Common myeloid progenitor, CD34-positive (primary cell): Measurements from ENCODE around the gene OR11L1.

Experiments used
- CTCF ChIA-PET: fragments of 350-600 bp; sonication (Branson Sonifier 250); formaldehyde crosslinking; loops from one replicate; lab custom pipeline; 2021; ENCODE audit warnings: antibody characterized with exemption; lab: Charles Lee
- POLR2A ChIA-PET: fragments of 350-600 bp; sonication (Branson Sonifier 250); formaldehyde crosslinking; loops from one replicate; lab custom pipeline; 2021; ENCODE audit warnings: antibody characterized with exemption; lab: Charles Lee
- DNase-seq, 3 donors: peaks; one replicate each; pipeline versions ENCODE4 v3.0.0 to v3.0.0-alpha.2; 2013
- H3K27ac ChIP-seq, 2 experiments: 1 replicate in 1 of 2; 2 replicates in 1 of 2; pipeline ENCODE4 v1.7.0; 2013; ENCODE audit warnings: inconsistent platforms in 2 of 2, low read length in 2 of 2, mild to moderate bottlenecking in 2 of 2, low read depth in 1 of 2, moderate library complexity in 1 of 2; ENCODE audit not compliant: severe bottlenecking in 2 of 2, insufficient read depth in 1 of 2, poor library complexity in 1 of 2
- H3K27me3 ChIP-seq, 5 experiments: replicated peaks in 2 of 5; 1 replicate in 3 of 5; 2 replicates in 2 of 5; pipeline versions ENCODE4 v1.6.1 to v1.7.0; 2013; ENCODE audit warnings: low read length in 4 of 5, mild to moderate bottlenecking in 2 of 5, moderate library complexity in 2 of 5, inconsistent platforms in 1 of 5; ENCODE audit not compliant: insufficient read depth in 5 of 5, control insufficient read depth in 4 of 5
- H3K36me3 ChIP-seq, 4 experiments: 1 replicate in 2 of 4; 2 replicates in 2 of 4; pipeline versions ENCODE4 v1.6.1 to v1.7.0; 2013; ENCODE audit warnings: low read length in 3 of 4, control low read depth in 1 of 4, mild to moderate bottlenecking in 1 of 4; ENCODE audit not compliant: control insufficient read depth in 4 of 4, insufficient read depth in 4 of 4
- H3K4me1 ChIP-seq, 4 experiments: 1 replicate in 3 of 4; 2 replicates in 1 of 4; pipeline versions ENCODE4 v1.6.1 to v1.7.1; 2013; ENCODE audit warnings: low read length in 3 of 4, mild to moderate bottlenecking in 3 of 4, control low read depth in 1 of 4, inconsistent platforms in 1 of 4, moderate library complexity in 1 of 4; ENCODE audit not compliant: control insufficient read depth in 4 of 4, insufficient read depth in 4 of 4; ENCODE audit errors: control extremely low read depth in 1 of 4
- H3K4me3 ChIP-seq, 7 experiments: 1 replicate in 4 of 7; 2 replicates in 3 of 7; pipeline versions ENCODE4 v1.5.1 to v1.7.0; 2013; ENCODE audit warnings: mild to moderate bottlenecking in 7 of 7, low read length in 6 of 7, moderate library complexity in 6 of 7, inconsistent platforms in 2 of 7, low read depth in 2 of 7, control low read depth in 1 of 7; ENCODE audit not compliant: insufficient read depth in 4 of 7, control insufficient read depth in 1 of 7; ENCODE audit errors: extremely low read depth in 1 of 7
- H3K9me3 ChIP-seq, 5 experiments: 1 replicate in 4 of 5; 2 replicates in 1 of 5; pipeline versions ENCODE4 v1.6.1 to v1.7.1; 2013; ENCODE audit warnings: low read length in 4 of 5, mild to moderate bottlenecking in 2 of 5, inconsistent platforms in 1 of 5, low read depth in 1 of 5, moderate library complexity in 1 of 5; ENCODE audit not compliant: control insufficient read depth in 4 of 5, insufficient read depth in 2 of 5; ENCODE audit errors: control extremely low read depth in 1 of 5
- WGBS: methylation state at CpG from one replicate; pipeline ENCODE4 v1.1.5; 2013; ENCODE audit not compliant: insufficient coverage; 5-methylcytosine and 5-hydroxymethylcytosine counted together

The OR11L1 gene

DNA sequence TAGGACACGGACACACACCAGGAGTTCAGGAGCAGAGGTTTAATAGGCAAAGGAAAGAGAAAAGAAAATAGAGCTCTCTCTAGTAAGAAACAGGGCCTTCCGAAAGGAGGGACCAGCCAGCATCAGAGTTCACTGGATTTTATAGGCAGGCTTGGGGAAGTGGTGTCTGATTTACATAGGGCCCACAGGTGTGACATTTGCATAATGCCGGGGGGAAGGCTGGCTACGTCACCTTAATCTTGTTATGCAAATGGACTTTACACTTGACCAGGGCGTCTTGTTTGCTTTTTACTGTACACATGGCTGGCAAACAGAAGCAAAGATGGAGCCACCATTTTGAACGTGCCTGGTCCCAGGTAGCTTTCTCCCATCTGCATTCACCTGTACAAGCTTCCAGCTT is 17.7 kb downstream of the OR11L1 start, which contains the start of gene OR14A16:
TSS of gene OR14A16 (minus strand) at position 97 of the 400 bp plus-strand sequence. CDS start 8,390 bp downstream, outside the sequence.
- no peaks in the 10 kb centered on the region for H3K27me3 ChIP-seq
- DNase-seq = no peak
- H3K27ac ChIP-seq = no peak within 1 kb of the TSS
- H3K4me3 ChIP-seq = no peak within 1 kb of the TSS
- WGBS = 86% methylated on average over 5 of the region's 6 CpGs
- CTCF ChIA-PET = no interaction called here
- H3K36me3 ChIP-seq = no peaks in the 10 kb centered on the region
- H3K4me1 ChIP-seq = no peaks in the 10 kb centered on the region
- H3K9me3 ChIP-seq = no peaks in the 10 kb centered on the region
- POLR2A ChIA-PET = no interaction called here

DNA sequence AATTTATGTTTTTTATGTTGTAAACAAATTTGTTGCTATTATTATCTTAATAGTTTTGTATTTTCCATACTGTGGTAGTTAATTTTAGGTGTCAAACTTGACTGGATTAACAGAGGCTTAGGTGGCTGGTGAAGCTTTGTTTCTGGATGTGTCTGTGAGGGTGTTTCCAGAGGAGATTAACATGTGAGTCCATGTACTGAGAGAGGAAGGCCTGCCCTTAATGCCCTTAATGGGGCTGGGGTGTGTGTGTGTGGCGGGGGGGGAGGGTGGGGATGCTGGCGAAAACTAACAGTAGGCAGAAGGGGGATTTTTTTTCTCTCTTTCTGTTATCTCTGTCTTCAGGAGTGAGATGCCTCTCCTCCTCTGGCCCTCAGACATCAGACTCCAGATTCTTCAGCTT is 19.6 kb downstream of the OR11L1 start:
- Histone ChIP-seq H3K27ac (no peak overlapping the region), H3K27me3 (no peaks in the 10 kb centered on the region), H3K36me3 (no peaks in the 10 kb centered on the region), H3K4me3 (no peak overlapping the region), H3K4me1 (no peaks in the 10 kb centered on the region), H3K9me3 (no peaks in the 10 kb centered on the region)
- ChIA-PET CTCF (no interaction called here), POLR2A (no interaction called here)
- no CpG with 5 or more reads among the region's 2 CpGs for WGBS
- DNase-seq = no peak

- H3K4me3 ChIP-seq = no peak overlapping the region
- no peaks in the 10 kb centered on the region for H3K4me1 ChIP-seq
- H3K27me3 ChIP-seq = no peaks in the 10 kb centered on the region
- CTCF ChIA-PET = no interaction called here
- no peak for DNase-seq
- 90% methylated on average over 1 of the region's 2 CpGs for WGBS
- no peaks in the 10 kb centered on the region for H3K36me3 ChIP-seq
- POLR2A ChIA-PET = no interaction called here
- H3K9me3 ChIP-seq = no peaks in the 10 kb centered on the region
- no peak overlapping the region for H3K27ac ChIP-seq
Observed at GRCh38 chr1:247812637-247813036, 29.1 kb downstream of the OR11L1 start.

DNA sequence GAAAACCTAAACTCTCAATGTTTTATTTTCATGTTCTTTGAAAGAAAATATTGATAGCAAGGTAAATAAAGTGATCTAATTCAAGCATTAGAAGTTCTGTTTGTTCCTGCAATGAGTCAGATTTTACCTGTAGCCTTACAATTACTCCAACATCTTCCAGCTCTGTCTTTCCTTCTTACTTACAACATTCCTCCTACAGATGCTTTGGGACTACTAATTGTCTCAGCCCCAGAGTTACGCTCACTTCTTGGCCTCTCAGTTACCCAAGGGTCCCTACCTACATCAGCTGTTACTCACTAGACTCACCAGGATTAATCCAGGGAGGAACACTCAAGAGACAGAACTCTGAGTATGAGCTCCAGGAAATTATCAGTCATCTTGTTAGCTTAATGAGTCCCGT is 44.2 kb downstream of the OR11L1 start:
- WGBS = 0% methylated on average over 1 of the region's 2 CpGs
- ChIA-PET POLR2A (no interaction called here), CTCF (no interaction called here)

More for the DNA sequence above, 44.2 kb downstream of the OR11L1 start:
- no peaks in the 10 kb centered on the region for H3K36me3 ChIP-seq
- H3K27ac ChIP-seq = no peak overlapping the region
- no peaks in the 10 kb centered on the region for H3K27me3 ChIP-seq
- H3K4me1 ChIP-seq = no peaks in the 10 kb centered on the region
- H3K9me3 ChIP-seq = peaks cover 0 to 9% (median 6%) of the 10 kb centered on the region in 5 experiments
- DNase-seq = no peak
- H3K4me3 ChIP-seq = no peak overlapping the region
